Activated T-helper 1 cell treated with anti-CD3 and anti-CD28 coated beads, Interleukin-12 subunit alpha, Interleukin-12 subunit beta, Interleukin-2, Interleukin-4 antibody, amounts not matched to agents 30 ng/mL and 10 ng/mL and 1 ng/mL, durations not matched to agents 14 hours and 24 hours and 36 hours (primary cell): ENCODE measurements around the gene CPPED1. TPM values are rescaled to one million over a fixed set of nuclear protein-coding genes. Genes with fewer than 3 reads are reported as not detected.

Experiments used
- total RNA-seq: library from RNA; stranded (reverse); gene quantifications from 2 replicates; pipeline ENCODE4 v1.2.3, GENCODE V29; 2022

CPPED1 gene
- total RNA-seq, 1 donor from 2014 or later, result 5.4 TPM

Other genes with a start within 250 kb of the CPPED1 start
- 0.18 TPM in 1 of 2 replicates, not detected in the other for gene SHISA9, start 97.7 kb upstream of the CPPED1 start, total RNA-seq